Choroid plexus epithelial cell (primary cell): ENCODE data around the gene FSTL5.

ENCODE experiments used
- DNase-seq: peaks from one replicate; pipeline ENCODE4 v3.0.0-alpha.2; 2010; ENCODE audit warnings: low read depth
- H3K4me3 ChIP-seq: 2 replicates; pipeline ENCODE4 v1.5.1; 2011; ENCODE audit warnings: low read depth, mild to moderate bottlenecking, control low read depth, low read length, moderate library complexity
- TF ChIP-seq, protein P1 (sequence below): conservative IDR thresholded peaks from 2 replicates; pipeline ENCODE4 v1.5.1; 2011; ENCODE audit warnings: low read depth, mild to moderate bottlenecking, control low read depth, inconsistent platforms, low read length, moderate library complexity

The FSTL5 gene

DNA sequence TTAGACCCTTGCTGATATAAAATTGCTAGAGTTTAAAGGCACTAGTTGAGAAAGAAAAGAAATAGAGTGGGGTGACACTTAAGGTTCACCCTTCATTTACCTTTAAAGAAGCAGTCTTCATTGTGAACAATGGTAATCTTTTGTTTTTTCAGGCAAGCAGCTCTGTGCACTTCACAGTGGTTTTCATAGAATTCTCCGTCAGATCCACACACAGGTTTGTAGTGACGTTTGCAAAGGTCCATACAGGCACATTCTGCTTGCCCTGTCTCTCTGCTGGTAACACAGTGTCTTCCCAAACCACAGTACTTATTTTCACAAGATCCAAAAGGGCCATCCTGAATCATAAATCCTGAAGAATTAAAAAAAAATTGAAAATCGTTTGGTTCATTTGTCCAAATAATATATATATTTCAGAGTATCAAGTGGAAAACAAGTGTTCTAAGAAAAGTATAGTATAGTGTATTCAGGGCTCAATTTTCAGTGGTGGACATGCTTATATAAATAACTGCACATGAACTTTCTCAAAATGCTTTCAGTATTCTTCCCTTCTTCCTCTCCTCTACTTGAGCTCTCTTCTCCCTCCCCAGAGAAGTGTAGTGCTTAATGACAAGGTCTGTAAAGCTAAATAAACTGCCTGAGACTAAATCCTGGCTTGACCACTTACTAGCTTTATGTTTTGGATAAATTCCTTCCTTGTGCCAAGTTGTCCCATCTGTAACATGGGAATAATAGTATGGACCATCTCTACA is 243.3 kb downstream of the FSTL5 start:
- DNase-seq: no peak
- H3K4me3 ChIP-seq: no peak overlapping the region
- TF ChIP-seq, protein P1, sequence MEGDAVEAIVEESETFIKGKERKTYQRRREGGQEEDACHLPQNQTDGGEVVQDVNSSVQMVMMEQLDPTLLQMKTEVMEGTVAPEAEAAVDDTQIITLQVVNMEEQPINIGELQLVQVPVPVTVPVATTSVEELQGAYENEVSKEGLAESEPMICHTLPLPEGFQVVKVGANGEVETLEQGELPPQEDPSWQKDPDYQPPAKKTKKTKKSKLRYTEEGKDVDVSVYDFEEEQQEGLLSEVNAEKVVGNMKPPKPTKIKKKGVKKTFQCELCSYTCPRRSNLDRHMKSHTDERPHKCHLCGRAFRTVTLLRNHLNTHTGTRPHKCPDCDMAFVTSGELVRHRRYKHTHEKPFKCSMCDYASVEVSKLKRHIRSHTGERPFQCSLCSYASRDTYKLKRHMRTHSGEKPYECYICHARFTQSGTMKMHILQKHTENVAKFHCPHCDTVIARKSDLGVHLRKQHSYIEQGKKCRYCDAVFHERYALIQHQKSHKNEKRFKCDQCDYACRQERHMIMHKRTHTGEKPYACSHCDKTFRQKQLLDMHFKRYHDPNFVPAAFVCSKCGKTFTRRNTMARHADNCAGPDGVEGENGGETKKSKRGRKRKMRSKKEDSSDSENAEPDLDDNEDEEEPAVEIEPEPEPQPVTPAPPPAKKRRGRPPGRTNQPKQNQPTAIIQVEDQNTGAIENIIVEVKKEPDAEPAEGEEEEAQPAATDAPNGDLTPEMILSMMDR: no peak

DNA sequence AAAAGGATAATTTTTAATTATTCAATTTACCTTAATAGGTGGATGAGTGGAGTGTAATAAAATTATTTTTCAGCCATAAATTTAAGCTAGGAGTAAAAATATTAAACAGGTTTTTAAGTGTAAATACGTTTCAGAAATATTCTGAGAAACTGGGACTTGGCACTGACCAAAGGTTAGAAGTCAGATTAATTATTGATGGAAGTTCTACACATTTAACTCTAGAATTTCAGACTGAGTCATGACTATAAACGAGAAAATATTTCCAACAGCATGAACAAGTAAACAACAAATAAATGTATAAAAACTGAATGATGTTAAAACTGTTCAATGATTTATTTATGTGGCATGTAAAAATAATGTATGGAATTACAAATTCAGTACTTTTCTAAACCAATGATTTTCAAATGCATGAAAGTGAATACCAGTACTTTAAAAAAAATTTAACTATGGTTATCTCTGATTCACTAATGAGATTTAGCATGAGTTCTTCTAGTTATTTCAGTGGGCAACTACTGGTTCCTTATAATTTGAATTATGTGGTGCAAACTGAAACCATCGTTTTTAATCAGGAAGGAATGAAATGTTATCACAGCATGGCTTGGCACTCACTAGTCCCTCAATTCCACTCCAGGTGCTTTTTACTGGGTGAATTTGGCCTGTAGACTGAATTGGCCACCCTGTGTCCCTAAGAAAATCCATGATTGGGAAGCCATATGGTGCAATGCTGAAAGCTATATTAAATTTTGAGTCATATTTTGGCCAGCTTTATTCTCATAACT is 244.2 kb downstream of the FSTL5 start:
- H3K4me3 ChIP-seq: no peak overlapping the region
- DNase-seq: no peak
- TF ChIP-seq, protein P1: no peak

DNA sequence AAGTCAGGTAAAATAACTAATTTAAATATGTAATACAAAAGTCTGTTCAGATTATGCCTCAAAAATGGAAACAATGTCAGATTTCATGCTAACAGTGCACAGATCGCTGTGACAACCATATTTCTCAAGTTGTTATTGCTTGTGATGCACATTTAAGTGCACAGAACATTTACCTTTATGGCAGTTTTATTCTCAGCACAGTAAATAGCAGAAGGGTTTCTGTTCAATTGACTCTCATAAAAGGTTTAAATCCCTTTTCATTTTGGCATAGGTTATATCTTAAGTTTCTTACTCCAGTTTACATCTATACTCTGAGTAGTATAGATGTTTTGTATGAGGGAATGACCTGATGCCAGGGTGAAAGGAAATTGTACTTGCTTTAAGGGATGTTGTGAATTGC is 247.8 kb downstream of the FSTL5 start:
- no peak for DNase-seq
- TF ChIP-seq, protein P1: no peak
- no peak overlapping the region for H3K4me3 ChIP-seq

DNA sequence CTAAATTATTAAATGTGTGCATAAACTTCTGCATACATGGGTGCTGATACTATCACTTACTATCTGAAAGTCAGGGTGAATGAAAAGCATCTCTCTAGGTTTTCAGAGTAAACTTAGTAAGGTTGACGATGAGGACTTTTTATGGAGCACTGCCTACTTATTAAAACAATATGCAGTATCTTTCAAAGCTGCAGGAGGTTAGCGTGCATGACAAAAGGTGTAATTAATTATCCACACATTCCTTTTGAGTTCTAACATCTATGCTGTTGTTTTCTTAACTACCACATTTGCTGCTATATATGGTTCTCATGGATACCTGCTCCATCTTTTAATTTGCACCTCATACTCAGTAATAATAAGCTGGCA is 256.2 kb downstream of the FSTL5 start:
- TF ChIP-seq, protein P1: no peak
- no peak for DNase-seq
- H3K4me3 ChIP-seq: no peak overlapping the region

DNA sequence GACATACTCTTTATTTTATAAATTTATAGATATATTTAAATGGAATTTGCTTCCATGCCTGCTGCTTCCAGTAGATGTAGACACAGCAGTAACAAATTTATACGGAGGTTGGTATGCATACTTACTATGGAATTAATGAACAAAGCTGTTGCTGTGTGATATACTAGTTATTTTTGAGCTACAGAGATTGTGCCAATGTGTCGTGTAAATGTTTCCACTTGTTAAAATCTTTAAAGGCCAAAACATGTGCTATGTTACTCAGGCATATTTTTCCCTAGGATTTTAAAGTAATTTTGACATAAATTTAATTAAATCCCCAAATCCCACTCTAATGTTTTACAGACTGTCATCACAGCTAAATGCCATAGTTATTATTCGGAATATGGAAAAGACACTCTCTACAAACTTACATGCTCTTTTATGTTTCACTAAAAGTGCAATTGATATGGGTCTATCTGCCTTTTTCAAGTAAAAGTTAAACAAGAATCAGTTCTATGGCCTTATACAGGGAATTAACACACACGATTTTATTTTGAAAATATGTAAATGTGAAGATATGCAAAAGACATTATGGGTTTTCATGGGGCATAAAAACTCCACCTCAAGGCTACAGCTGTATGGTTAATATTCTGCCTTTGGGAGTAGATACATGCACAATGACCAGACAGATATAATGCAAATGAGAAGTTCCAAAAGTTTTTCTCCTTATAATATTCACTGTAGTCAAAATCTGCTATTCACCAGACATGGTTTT is 256.8 kb downstream of the FSTL5 start:
- TF ChIP-seq, protein P1: no peak
- DNase-seq: no peak
- no peak overlapping the region for H3K4me3 ChIP-seq

DNA sequence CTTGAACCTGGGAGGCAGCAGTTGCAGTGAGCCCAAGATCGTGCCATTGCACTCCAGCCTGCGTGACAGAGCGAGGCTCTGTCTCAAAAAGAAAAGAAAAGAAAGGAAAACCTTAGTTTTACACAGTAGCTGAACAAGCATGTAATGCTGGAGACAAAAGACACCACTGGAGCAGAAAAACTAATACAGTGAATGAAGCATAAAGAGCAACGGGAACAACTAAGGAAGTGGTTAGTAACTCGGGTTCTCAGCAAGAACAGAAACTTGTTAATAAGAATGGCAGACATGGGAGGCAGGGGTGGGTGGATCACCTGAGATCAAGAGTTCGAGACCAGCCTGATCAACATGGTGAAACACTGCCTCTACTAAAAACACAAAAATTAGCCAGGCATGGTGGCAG is 263.7 kb downstream of the FSTL5 start:
- TF ChIP-seq, protein P1: no peak
- no peak for DNase-seq
- no peak overlapping the region for H3K4me3 ChIP-seq
